GM12892 (cell line): ENCODE measurements around the gene PTPRN2.

Experiments
- POLR2A ChIP-seq: IDR thresholded peaks from 2 replicates; pipeline ENCODE4 v1.6.1; 2011; ENCODE audit warnings: low read depth, low read length, control low read depth
- POLR2AphosphoS5 ChIP-seq: IDR thresholded peaks from 2 replicates; pipeline ENCODE4 v1.6.1; 2011; ENCODE audit warnings: low read depth, low read length, control low read depth
- TAF1 ChIP-seq: IDR thresholded peaks from 2 replicates; pipeline ENCODE4 v1.6.1; 2011; ENCODE audit warnings: low read depth, mild to moderate bottlenecking, control low read depth, low read length, borderline replicate concordance

DNA sequence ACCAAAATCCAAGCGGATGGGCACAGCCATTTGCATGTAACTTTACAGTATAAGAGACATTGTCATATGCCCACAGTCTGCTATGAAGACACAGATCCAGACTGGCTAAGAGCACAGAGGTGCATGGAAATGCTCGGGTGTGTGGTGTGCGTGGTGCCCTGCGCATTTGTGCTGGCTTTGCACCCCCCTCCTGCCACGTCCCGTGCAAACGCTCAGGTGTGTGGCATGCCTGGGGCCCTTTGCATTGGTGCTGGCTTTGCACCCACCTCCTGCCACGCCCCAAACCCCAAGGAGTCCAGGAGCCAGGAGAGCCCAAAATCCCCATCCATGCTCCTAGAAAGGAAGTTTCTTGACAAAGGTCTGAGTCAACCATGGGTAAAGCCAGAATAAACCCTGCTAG is 306.2 kb downstream of the PTPRN2 start:
- no peak for TF ChIP-seq POLR2A
- TF ChIP-seq TAF1, result no peak
- no peak for TF ChIP-seq POLR2AphosphoS5
